ENCODE results near the gene ZNF791.

The ZNF791 gene

DNA sequence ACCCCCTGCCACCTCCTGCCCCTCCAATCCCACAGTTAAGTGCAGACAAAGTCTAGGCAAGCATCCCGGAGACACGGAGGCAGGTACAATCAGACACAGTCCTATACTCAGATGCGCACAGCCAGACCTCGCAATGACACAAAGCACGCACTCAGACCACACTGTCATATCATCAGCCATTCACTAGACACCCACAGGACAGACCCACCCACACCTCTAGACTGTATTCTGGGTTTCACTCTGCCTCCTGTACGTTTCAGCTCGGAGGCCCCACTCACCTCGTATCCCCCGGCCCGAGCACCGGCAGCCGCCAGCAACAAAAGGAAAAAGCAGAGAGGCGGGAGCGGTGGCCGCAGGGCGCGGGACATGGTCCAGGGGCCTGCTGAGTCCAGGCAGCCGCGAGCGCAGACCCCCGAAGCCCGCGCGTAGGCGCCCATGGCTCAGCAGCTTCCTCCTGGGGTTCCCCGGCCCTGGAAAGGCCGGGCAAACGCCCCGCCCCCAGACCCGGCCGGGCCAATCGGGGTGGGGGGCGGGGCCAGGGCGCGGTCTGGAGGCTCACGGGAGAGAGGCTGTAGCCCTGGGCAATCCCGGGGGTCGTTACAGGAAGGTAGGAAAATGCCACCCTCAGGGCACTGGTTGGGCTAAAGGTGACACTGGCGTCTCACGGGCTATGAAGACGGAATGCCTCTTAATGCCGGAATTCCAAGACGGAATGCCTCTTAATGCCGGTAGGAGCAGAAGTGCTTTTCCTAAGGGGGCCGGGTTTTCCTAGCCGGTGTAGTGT is 55.7 kb downstream of the ZNF791 start, which contains the start of the genes MAN2B1 and WDR83:
MAN2B1 (minus strand) TSS at position 478 of the 784 bp plus-strand sequence; CDS start at position 437, 41 bp downstream.
WDR83 (plus strand) TSS at position 543 of the 784 bp plus-strand sequence. CDS start 2,984 bp downstream, outside the sequence.
- no peak within 1 kb of the TSS for H3K23ac ChIP-seq (ENCODE audit: low read length)
- H3K36me3 ChIP-seq (ENCODE audit: control insufficient read depth in 1 of 2, insufficient read depth in 2 of 2, low read length in 2 of 2): peaks cover 34 to 36% of the 10 kb centered on the region in 2 experiments
- no peak within 1 kb of the TSS for H3K27ac ChIP-seq (ENCODE audit: low read depth, low read length)
- H3K9ac ChIP-seq (ENCODE audit: low read length): peak within 1 kb of the TSS; percentile 84
- peaks cover 10% of the 10 kb centered on the region for H3K79me2 ChIP-seq (ENCODE audit: control insufficient read depth, insufficient read depth, low read length, poor library complexity)
- H3K18ac ChIP-seq (ENCODE audit: low read length): peak within 1 kb of the TSS; percentile 57
- H3K4me3 ChIP-seq (ENCODE audit: low read depth, low read length): peak within 1 kb of the TSS; percentile 86
- no peak within 1 kb of the TSS for H2AK5ac ChIP-seq (ENCODE audit: low read length)
- H2AFZ ChIP-seq (ENCODE audit: insufficient read depth, low read length, poor library complexity): peak within 1 kb of the TSS; percentile 65
- no peak within 1 kb of the TSS for H2BK120ac ChIP-seq (ENCODE audit: insufficient read depth, low read length, poor library complexity)
- H2BK12ac ChIP-seq (ENCODE audit: low read length): no peak within 1 kb of the TSS
- peaks cover 20 to 27% of the 10 kb centered on the region in 2 experiments for H3K4me1 ChIP-seq (ENCODE audit: control insufficient read depth in 1 of 2, insufficient read depth in 2 of 2, low read length in 2 of 2)
- peak within 1 kb of the TSS; percentile 75 for H3K4me2 ChIP-seq (ENCODE audit: low read length)
- H3K14ac ChIP-seq (ENCODE audit: low read length): peak within 1 kb of the TSS; percentile 63
- H3K4ac ChIP-seq (ENCODE audit: low read depth, low read length): peak within 1 kb of the TSS; percentile 4
- WGBS (ENCODE audit: extremely low coverage, insufficient coverage, insufficient read length): no CpG with 5 or more reads among the region's 46 CpGs
- no peaks in the 10 kb centered on the region for H3K27me3 ChIP-seq (ENCODE audit: insufficient read depth, low read length)
- H4K8ac ChIP-seq (ENCODE audit: low read depth, low read length): peak within 1 kb of the TSS; percentile 69
- H2BK5ac ChIP-seq (ENCODE audit: low read depth, low read length, poor library complexity): peak within 1 kb of the TSS; percentile 10
- no peaks in the 10 kb centered on the region for H3K9me3 ChIP-seq (ENCODE audit: insufficient read depth, low read depth, low read length)
- peak within 1 kb of the TSS; percentile 32 for H4K12ac ChIP-seq (ENCODE audit: low read depth, low read length)
- H3K79me1 ChIP-seq (ENCODE audit: low read length): peaks cover 11% of the 10 kb centered on the region
- H4K91ac ChIP-seq (ENCODE audit: low read depth, low read length): peak within 1 kb of the TSS; percentile 48
- peak; percentile 79 to 81 for DNase-seq

DNA sequence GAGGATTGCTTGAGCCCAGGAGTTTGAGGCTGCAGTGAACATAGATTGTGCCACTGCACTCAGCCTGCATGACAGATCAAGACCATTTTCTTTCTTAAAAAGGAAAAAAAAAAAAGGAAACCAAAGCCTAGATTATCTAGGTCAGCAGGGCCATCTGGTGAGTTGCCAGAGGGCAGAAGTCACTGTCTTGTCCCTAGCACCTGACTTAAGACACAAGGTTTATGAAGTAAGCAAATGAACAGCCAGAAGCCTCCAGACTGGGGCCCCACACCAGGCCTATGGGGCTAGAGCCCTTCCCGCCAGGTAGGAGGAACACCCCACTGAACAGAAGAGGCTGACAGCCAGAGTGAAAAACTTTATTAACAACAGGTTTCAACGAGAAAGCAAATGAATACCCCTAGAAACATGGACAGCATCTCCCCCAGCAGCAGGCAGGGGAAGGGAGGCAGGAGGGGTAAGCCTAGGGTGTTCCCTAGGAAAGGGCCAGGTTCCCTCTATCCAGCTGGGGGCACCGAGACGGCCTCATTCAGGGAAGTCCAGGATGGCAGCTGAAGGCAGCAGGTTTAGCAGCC is 57.1 kb downstream of the ZNF791 start:
- Histone ChIP-seq H3K4me3 (ENCODE audit: low read depth, low read length) (no peak overlapping the region), H2BK5ac (ENCODE audit: low read depth, low read length, poor library complexity) (no peak overlapping the region), H2AK5ac (ENCODE audit: low read length) (no peak overlapping the region), H3K9ac (ENCODE audit: low read length) (no peak overlapping the region), H3K18ac (ENCODE audit: low read length) (peak overlapping the region; percentile 12), H3K9me3 (ENCODE audit: insufficient read depth, low read depth, low read length) (no peaks in the 10 kb centered on the region), H2AFZ (ENCODE audit: insufficient read depth, low read length, poor library complexity) (no peak overlapping the region), H3K14ac (ENCODE audit: low read length) (no peak overlapping the region), H3K79me2 (ENCODE audit: control insufficient read depth, insufficient read depth, low read length, poor library complexity) (peaks cover 10% of the 10 kb centered on the region), H2BK120ac (ENCODE audit: insufficient read depth, low read length, poor library complexity) (no peak overlapping the region), H3K4me2 (ENCODE audit: low read length) (peak overlapping the region; percentile 91), H3K4ac (ENCODE audit: low read depth, low read length) (no peak overlapping the region), H4K8ac (ENCODE audit: low read depth, low read length) (no peak overlapping the region), H3K4me1 (ENCODE audit: control insufficient read depth in 1 of 2, insufficient read depth in 2 of 2, low read length in 2 of 2) (peaks cover 20 to 27% of the 10 kb centered on the region in 2 experiments), H3K36me3 (ENCODE audit: control insufficient read depth in 1 of 2, insufficient read depth in 2 of 2, low read length in 2 of 2) (peaks cover 36 to 38% of the 10 kb centered on the region in 2 experiments), H2BK12ac (ENCODE audit: low read length) (no peak overlapping the region), H3K79me1 (ENCODE audit: low read length) (peaks cover 11% of the 10 kb centered on the region), H4K91ac (ENCODE audit: low read depth, low read length) (no peak overlapping the region), H4K12ac (ENCODE audit: low read depth, low read length) (peak overlapping the region; percentile 46), H3K23ac (ENCODE audit: low read length) (no peak overlapping the region), H3K27me3 (ENCODE audit: insufficient read depth, low read length) (no peaks in the 10 kb centered on the region), H3K27ac (ENCODE audit: low read depth, low read length) (no peak overlapping the region)
- DNase-seq: no peak
- WGBS (ENCODE audit: extremely low coverage, insufficient coverage, insufficient read length): no CpG with 5 or more reads among the region's 4 CpGs

DNA sequence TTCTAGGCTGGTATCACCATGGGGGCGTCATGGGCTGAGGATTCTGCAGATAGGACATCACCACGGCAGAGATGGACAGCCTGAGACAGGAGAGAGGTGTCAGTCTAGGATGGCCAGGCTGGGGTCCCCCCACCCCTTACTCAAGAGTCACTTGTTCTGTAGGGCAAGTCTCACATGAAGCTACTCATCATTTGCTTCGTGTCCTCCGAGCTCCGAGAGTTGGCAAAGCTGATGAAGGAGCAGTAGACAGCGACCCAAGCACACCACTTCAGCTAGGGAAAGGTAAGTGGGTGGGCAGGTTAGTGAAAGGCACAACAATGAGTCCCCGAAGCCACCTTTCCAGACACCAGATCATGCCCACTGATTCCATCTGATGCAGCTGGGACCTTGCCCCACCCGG is 57.6 kb downstream of the ZNF791 start:
- Histone ChIP-seq H3K27ac (ENCODE audit: low read depth, low read length) (no peak overlapping the region), H2AFZ (ENCODE audit: insufficient read depth, low read length, poor library complexity) (no peak overlapping the region), H3K14ac (ENCODE audit: low read length) (peak overlapping the region; percentile 62), H3K79me1 (ENCODE audit: low read length) (peaks cover 11% of the 10 kb centered on the region), H3K79me2 (ENCODE audit: control insufficient read depth, insufficient read depth, low read length, poor library complexity) (peaks cover 10% of the 10 kb centered on the region), H2BK5ac (ENCODE audit: low read depth, low read length, poor library complexity) (no peak overlapping the region), H3K9me3 (ENCODE audit: insufficient read depth, low read depth, low read length) (no peaks in the 10 kb centered on the region), H3K18ac (ENCODE audit: low read length) (peak overlapping the region; percentile 18), H3K9ac (ENCODE audit: low read length) (peak overlapping the region; percentile 87), H3K23ac (ENCODE audit: low read length) (no peak overlapping the region), H3K4ac (ENCODE audit: low read depth, low read length) (peak overlapping the region; percentile 46), H3K4me3 (ENCODE audit: low read depth, low read length) (peak overlapping the region; percentile 86), H2BK12ac (ENCODE audit: low read length) (no peak overlapping the region), H3K4me1 (ENCODE audit: control insufficient read depth in 1 of 2, insufficient read depth in 2 of 2, low read length in 2 of 2) (peaks cover 20 to 27% of the 10 kb centered on the region in 2 experiments), H4K8ac (ENCODE audit: low read depth, low read length) (peak overlapping the region; percentile 96), H4K12ac (ENCODE audit: low read depth, low read length) (peak overlapping the region; percentile 46), H3K36me3 (ENCODE audit: control insufficient read depth in 1 of 2, insufficient read depth in 2 of 2, low read length in 2 of 2) (peaks cover 36 to 38% of the 10 kb centered on the region in 2 experiments), H2AK5ac (ENCODE audit: low read length) (peak overlapping the region; percentile 35), H3K27me3 (ENCODE audit: insufficient read depth, low read length) (no peaks in the 10 kb centered on the region), H4K91ac (ENCODE audit: low read depth, low read length) (peak overlapping the region; percentile 83), H3K4me2 (ENCODE audit: low read length) (peak overlapping the region; percentile 91), H2BK120ac (ENCODE audit: insufficient read depth, low read length, poor library complexity) (no peak overlapping the region)
- DNase-seq: no peak
- WGBS (ENCODE audit: extremely low coverage, insufficient coverage, insufficient read length): no CpG with 5 or more reads among the region's 8 CpGs

DNA sequence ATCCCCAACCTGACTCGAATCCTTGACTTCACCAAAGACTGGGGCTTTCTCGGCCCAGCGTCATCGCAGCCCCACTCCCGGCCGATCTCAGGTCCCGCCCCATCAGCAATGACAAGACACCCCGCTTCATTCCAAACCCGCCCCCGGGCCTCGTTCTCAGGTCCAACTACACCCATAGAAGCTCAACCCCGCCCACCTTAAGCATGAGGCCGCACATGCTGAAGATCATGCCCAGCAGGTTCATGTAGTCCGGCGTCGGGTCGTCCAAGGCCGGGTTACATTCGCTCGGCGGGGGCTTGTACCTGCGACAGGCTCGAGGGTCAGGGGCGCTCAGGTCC is 58.2 kb downstream of the ZNF791 start:
- Histone ChIP-seq H2BK12ac (ENCODE audit: low read length) (no peak overlapping the region), H2AFZ (ENCODE audit: insufficient read depth, low read length, poor library complexity) (peak overlapping the region; percentile 75), H3K79me1 (ENCODE audit: low read length) (peaks cover 11% of the 10 kb centered on the region), H4K8ac (ENCODE audit: low read depth, low read length) (peak overlapping the region; percentile 96), H3K14ac (ENCODE audit: low read length) (peak overlapping the region; percentile 62), H2BK5ac (ENCODE audit: low read depth, low read length, poor library complexity) (peak overlapping the region; percentile 43), H3K4me2 (ENCODE audit: low read length) (peak overlapping the region; percentile 91), H3K4ac (ENCODE audit: low read depth, low read length) (peak overlapping the region; percentile 46), H3K27me3 (ENCODE audit: insufficient read depth, low read length) (no peaks in the 10 kb centered on the region), H2AK5ac (ENCODE audit: low read length) (no peak overlapping the region), H2BK120ac (ENCODE audit: insufficient read depth, low read length, poor library complexity) (peak overlapping the region; percentile 29), H3K27ac (ENCODE audit: low read depth, low read length) (peak overlapping the region; percentile 55), H3K18ac (ENCODE audit: low read length) (peak overlapping the region; percentile 60), H4K12ac (ENCODE audit: low read depth, low read length) (peak overlapping the region; percentile 75), H3K9ac (ENCODE audit: low read length) (peak overlapping the region; percentile 87), H3K23ac (ENCODE audit: low read length) (no peak overlapping the region), H3K79me2 (ENCODE audit: control insufficient read depth, insufficient read depth, low read length, poor library complexity) (peaks cover 10% of the 10 kb centered on the region), H3K4me1 (ENCODE audit: control insufficient read depth in 1 of 2, insufficient read depth in 2 of 2, low read length in 2 of 2) (peaks cover 20 to 27% of the 10 kb centered on the region in 2 experiments), H4K91ac (ENCODE audit: low read depth, low read length) (peak overlapping the region; percentile 83), H3K9me3 (ENCODE audit: insufficient read depth, low read depth, low read length) (no peaks in the 10 kb centered on the region), H3K4me3 (ENCODE audit: low read depth, low read length) (peak overlapping the region; percentile 86), H3K36me3 (ENCODE audit: control insufficient read depth in 1 of 2, insufficient read depth in 2 of 2, low read length in 2 of 2) (peaks cover 33 to 34% of the 10 kb centered on the region in 2 experiments)
- no CpG with 5 or more reads among the region's 24 CpGs for WGBS (ENCODE audit: extremely low coverage, insufficient coverage, insufficient read length)
- peak; percentile 39 to 41 for DNase-seq

All from trophoblast cell (in vitro differentiated cells and primary cell).